Measurements from ENCODE around the gene FUT4. TPM values are rescaled to one million over a fixed set of nuclear protein-coding genes. Genes with fewer than 3 reads are reported as not detected.

FUT4 gene
- total and polyA plus RNA-seq, 10 of the 15 experiments (the other 5 are each of a cell fraction or from before 2014, with no cell fraction given) = 0.68 to 9.1 (median 2.3) TPM

DNA sequence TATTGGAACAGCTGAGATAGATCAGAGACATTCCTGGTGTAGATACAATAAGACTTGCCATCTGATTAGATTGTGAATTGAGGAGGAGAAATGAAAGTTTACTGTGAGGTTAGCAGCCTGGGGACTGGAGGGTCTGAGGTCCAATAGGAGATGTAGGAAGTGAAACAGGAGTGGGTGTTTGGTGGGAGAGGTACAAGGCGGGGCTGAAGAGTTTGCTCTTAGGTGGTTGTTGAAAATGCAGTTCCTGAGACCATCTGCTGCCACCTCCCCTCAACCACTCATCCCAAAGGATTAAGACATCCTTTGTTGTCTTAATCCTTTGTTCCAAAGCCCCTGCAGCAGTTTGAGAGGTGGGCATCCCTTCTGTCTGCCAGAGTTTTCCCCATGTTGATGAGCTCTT is 38.2 kb downstream of the FUT4 start (continued):
- TF ChIP-seq, protein P1, sequence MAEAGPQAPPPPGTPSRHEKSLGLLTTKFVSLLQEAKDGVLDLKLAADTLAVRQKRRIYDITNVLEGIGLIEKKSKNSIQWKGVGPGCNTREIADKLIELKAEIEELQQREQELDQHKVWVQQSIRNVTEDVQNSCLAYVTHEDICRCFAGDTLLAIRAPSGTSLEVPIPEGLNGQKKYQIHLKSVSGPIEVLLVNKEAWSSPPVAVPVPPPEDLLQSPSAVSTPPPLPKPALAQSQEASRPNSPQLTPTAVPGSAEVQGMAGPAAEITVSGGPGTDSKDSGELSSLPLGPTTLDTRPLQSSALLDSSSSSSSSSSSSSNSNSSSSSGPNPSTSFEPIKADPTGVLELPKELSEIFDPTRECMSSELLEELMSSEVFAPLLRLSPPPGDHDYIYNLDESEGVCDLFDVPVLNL (IDR thresholded peaks at IDR 0.05; ENCODE audit: low read depth, low read length) = no peak
- TF ChIP-seq MLLT1 (IDR thresholded peaks at IDR 0.05) (peak; percentile 49; the same call in 1 of the 2 replicates), SRF (IDR thresholded peaks at IDR 0.05; ENCODE audit: low read depth in 2 of 2, low read length in 2 of 2) (no peak), NR2C1 (IDR thresholded peaks at IDR 0.05) (no peak), ZBTB11 (CRISPR knock-in tag; IDR thresholded peaks at IDR 0.05) (no peak), BACH1 (IDR thresholded peaks at IDR 0.05; ENCODE audit: borderline replicate concordance) (no peak), CEBPB (IDR thresholded peaks at IDR 0.05; ENCODE audit: borderline replicate concordance in 1 of 2, low read depth in 2 of 2, low read length in 2 of 2) (no peak), USF1 (IDR thresholded peaks at IDR 0.05; ENCODE audit: borderline replicate concordance, extremely low read length, insufficient read depth, low read depth, low read length) (no peak), NFYB (IDR thresholded peaks at IDR 0.05; ENCODE audit: insufficient read depth, low read depth, low read length) (peak; percentile 49; the same call in 1 of the 2 replicates), SMC3 (IDR thresholded peaks at IDR 0.05; ENCODE audit: borderline replicate concordance, low read length) (no peak), MXI1 (IDR thresholded peaks at IDR 0.05; ENCODE audit: low read depth, low read length) (no peak), USF2 (IDR thresholded peaks at IDR 0.05; ENCODE audit: borderline replicate concordance, low read depth, low read length) (no peak), IRF4 (IDR thresholded peaks at IDR 0.05; ENCODE audit: low read depth, low read length) (peak; percentile 78), ZNF207 (IDR thresholded peaks at IDR 0.05; ENCODE audit: borderline replicate concordance) (no peak; the same call in 1 of the 2 replicates), FOXK2 (IDR thresholded peaks at IDR 0.05) (no peak), JUND (IDR thresholded peaks at IDR 0.05; ENCODE audit: low read depth, low read length) (no peak), RBBP5 (conservative IDR thresholded peaks at IDR 0.05) (no peak), ATF3 (IDR thresholded peaks at IDR 0.05; ENCODE audit: borderline replicate concordance, extremely low read depth, low read depth, low read length) (no peak), NR2F1 (conservative IDR thresholded peaks at IDR 0.05) (0 out of 2 replicates have a peak, but pooled peaks have one; percentile 15), SMARCA5 (IDR thresholded peaks at IDR 0.05) (no peak)
- TF ChIP-seq, protein P2, sequence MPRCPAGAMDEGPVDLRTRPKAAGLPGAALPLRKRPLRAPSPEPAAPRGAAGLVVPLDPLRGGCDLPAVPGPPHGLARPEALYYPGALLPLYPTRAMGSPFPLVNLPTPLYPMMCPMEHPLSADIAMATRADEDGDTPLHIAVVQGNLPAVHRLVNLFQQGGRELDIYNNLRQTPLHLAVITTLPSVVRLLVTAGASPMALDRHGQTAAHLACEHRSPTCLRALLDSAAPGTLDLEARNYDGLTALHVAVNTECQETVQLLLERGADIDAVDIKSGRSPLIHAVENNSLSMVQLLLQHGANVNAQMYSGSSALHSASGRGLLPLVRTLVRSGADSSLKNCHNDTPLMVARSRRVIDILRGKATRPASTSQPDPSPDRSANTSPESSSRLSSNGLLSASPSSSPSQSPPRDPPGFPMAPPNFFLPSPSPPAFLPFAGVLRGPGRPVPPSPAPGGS (IDR thresholded peaks at IDR 0.05; ENCODE audit: borderline replicate concordance, insufficient read depth, low read depth, low read length, poor library complexity, severe bottlenecking) = no peak
